ENCODE data around the gene XIRP2. TPM values are rescaled to one million over a fixed set of nuclear protein-coding genes. Genes with fewer than 3 reads are reported as not detected.

Gene XIRP2
- total and polyA plus RNA-seq, 2 of the 13 experiments (the other 11 are each of a cell fraction or from before 2014, with no cell fraction given): 0.04 to 0.05 TPM

DNA sequence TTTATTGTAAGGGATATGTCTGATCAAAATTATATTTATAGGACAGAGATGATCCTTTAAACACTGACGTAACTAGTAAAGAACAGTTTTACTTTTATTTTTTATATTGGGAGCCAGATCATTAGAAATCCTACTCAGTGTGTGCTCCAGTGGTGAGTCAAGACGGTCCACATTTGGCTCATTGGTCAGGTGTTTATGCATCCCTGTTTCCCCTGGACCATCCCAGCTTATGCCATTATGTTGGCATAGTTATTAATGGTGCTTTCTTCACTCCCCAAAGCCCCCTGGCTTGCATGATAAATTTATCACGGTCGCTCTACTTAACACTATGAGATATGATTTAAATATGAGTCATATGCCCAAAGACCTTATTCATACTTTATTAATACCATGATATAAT is 293.4 kb downstream of the XIRP2 start:
- POLR2A ChIA-PET: no interaction called here
- Histone ChIP-seq H2AFZ (ENCODE audit: low read length) (no peak overlapping the region), H3K27me3 (ENCODE audit: control insufficient read depth in 1 of 2, insufficient read depth in 2 of 2, low read length in 2 of 2) (no peaks in the 10 kb centered on the region), H3K9me3 (ENCODE audit: low read length) (no peaks in the 10 kb centered on the region), H3K4me3 (replicated peaks in 1 of 3; ENCODE audit: insufficient read depth in 1 of 3, low read depth in 2 of 3, low read length in 3 of 3) (no peak overlapping the region), H3K79me2 (ENCODE audit: insufficient read depth, low read length) (no peaks in the 10 kb centered on the region), H3K4me2 (ENCODE audit: low read depth, low read length) (no peak overlapping the region), H3K9ac (ENCODE audit: insufficient read depth, low read depth, low read length) (no peak overlapping the region), H3K36me3 (replicated peaks in 1 of 2; ENCODE audit: control insufficient read depth in 1 of 2, insufficient read depth in 2 of 2, low read length in 2 of 2) (no peaks in the 10 kb centered on the region), H3K4me1 (ENCODE audit: insufficient read depth, low read length) (no peaks in the 10 kb centered on the region), H4K20me1 (ENCODE audit: insufficient read depth, low read length) (no peaks in the 10 kb centered on the region), H3K27ac (ENCODE audit: extremely low read length, insufficient read depth, low read length) (no peak overlapping the region)
- TF ChIP-seq ZNF598 (CRISPR knock-in tag; IDR thresholded peaks at IDR 0.05; ENCODE audit: borderline replicate concordance): no peak
- TF ChIP-seq ARNTL (CRISPR knock-in tag; IDR thresholded peaks at IDR 0.05): no peak
- TF ChIP-seq GFI1 (CRISPR knock-in tag; IDR thresholded peaks at IDR 0.05; ENCODE audit: borderline replicate concordance): no peak
- TF ChIP-seq U2AF2 (IDR thresholded peaks at IDR 0.05; ENCODE audit: low read depth, low read length): no peak
- no peak for TF ChIP-seq PRDM10 (CRISPR knock-in tag; IDR thresholded peaks at IDR 0.05; ENCODE audit: low read depth)
- no peak for TF ChIP-seq ZNF841 (CRISPR knock-in tag; IDR thresholded peaks at IDR 0.05; ENCODE audit: borderline replicate concordance)
- TF ChIP-seq TEAD3 (CRISPR knock-in tag; optimal IDR thresholded peaks at IDR 0.05; ENCODE audit: borderline replicate concordance): no peak
- TF ChIP-seq USF2 (IDR thresholded peaks at IDR 0.05; ENCODE audit: low read depth, low read length): no peak
- TF ChIP-seq USF2 (CRISPR knock-in tag; IDR thresholded peaks at IDR 0.05; ENCODE audit: borderline replicate concordance): no peak
- TF ChIP-seq YEATS2 (CRISPR knock-in tag; IDR thresholded peaks at IDR 0.05; ENCODE audit: borderline replicate concordance): no peak
- TF ChIP-seq MEIS2 (CRISPR knock-in tag; IDR thresholded peaks at IDR 0.05): no peak
- FAIRE-seq (no peak), ATAC-seq (no peak), DNase-seq (ENCODE audit: low spot score) (no peak)
- intact Hi-C loops (cut with micrococcal nuclease; ENCODE audit: unreplicated experiment) (no loop called here), in situ Hi-C loops (cut with HindIII; ENCODE audit: extremely low pct_ligation_motif_present, low pct_unique_long_range_greater_than_20kb) (no loop called here)
- WGBS (ENCODE audit: low lambda C conversion rate): 50% methylated on average over 4 of the region's 4 CpGs
- CTCF ChIA-PET (ENCODE audit: low intra/inter-chr PET ratio, low total read pairs): no interaction called here
- BruUV-seq (replicated peaks): no TSS peak
